ELF-1 (cell line): ENCODE data around the gene AVPR2.

Source experiments
- DNase-seq: peaks from one replicate; pipeline ENCODE4 v3.0.0-alpha.2; 2016; ENCODE audit warnings: low read depth, low spot score

The AVPR2 gene

GRCh38 chrX:153885968-153886903, 18.2 kb upstream of the AVPR2 start, which contains the start of gene L1CAM:
Gene L1CAM, minus strand, starts transcription at chrX:153886173. Its CDS starts 10,337 bp downstream, at chrX:153875836.
- DNase-seq, result no peak

DNA sequence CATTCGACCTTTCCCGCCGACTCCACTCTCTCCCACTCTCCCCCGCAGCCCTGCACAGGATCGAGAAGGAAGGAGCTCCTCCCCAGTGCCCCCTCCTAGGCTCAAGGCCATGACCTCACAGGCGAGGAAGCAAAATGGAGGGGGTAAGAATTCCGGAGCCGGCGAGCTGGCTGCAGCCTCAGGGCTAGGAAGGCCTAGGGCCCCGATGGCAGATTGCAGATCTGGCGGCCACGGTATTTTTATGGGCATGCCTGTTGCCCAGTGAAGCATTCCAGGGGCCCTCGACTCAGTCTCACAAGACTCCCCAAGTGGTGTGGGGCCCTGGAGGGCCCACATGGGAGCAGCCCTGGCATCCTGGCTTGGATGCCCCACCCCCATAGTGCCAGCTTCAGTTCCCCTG, 17.6 kb upstream of the AVPR2 start:
- DNase-seq, result peak; percentile 89

DNA sequence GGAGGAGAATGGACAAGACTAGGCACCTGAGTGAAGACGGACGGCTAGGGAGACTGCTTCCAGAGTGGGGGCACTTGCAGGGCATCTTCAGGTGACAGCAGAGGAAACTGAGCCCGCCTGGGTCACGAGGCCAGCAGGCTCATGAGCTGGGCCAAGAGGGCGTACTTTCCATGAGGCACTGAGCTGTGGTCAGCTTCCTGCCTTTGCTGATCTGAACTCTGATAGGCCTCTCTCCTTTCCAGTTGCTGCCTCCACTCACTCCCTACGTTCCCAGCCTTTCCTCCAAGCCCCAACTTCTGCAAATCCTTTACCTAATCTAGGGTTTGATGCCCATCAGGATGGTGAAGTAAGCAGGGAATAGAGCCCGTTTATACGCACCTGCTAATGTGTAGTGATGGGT, 17.1 kb upstream of the AVPR2 start:
- no peak for DNase-seq

- no peak for DNase-seq
Measured at GRCh38 chrX:153888344-153888743, 16.1 kb upstream of the AVPR2 start.

DNA sequence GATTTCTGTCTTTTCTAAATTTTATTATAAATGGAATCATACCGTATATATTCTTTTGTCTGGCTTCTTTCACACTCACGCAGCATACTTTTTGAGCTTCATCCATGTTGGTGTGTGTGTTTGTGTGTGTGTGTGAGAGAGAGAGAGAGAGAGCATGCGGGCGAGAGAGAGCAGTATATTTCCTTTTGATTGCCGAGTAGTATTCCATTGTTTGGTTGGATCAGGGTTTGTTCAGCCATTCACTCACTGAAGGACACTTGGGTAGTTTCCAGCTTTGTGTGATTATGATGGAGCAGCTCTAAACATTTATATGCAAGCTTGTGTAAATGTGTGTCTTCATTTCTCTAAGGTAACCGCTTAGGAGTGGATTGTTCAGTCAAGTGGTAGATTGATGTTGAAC, 15.3 kb upstream of the AVPR2 start:
- no peak for DNase-seq

- no peak for DNase-seq
Measured at GRCh38 chrX:153897899-153898298, 6.6 kb upstream of the AVPR2 start.

GRCh38 chrX:153900831-153901752, 3.4 kb upstream of the AVPR2 start:
- DNase-seq, result peak; percentile 88

- peak; percentile 1 for DNase-seq
Measured at GRCh38 chrX:153901753-153902140, 2.7 kb upstream of the AVPR2 start.

GRCh38 chrX:153902385-153902784, 2.1 kb upstream of the AVPR2 start:
- peak; percentile 3 for DNase-seq

- peak; percentile 18 for DNase-seq
Measured at GRCh38 chrX:153903238-153903980, 1.1 kb upstream of the AVPR2 start.

DNA sequence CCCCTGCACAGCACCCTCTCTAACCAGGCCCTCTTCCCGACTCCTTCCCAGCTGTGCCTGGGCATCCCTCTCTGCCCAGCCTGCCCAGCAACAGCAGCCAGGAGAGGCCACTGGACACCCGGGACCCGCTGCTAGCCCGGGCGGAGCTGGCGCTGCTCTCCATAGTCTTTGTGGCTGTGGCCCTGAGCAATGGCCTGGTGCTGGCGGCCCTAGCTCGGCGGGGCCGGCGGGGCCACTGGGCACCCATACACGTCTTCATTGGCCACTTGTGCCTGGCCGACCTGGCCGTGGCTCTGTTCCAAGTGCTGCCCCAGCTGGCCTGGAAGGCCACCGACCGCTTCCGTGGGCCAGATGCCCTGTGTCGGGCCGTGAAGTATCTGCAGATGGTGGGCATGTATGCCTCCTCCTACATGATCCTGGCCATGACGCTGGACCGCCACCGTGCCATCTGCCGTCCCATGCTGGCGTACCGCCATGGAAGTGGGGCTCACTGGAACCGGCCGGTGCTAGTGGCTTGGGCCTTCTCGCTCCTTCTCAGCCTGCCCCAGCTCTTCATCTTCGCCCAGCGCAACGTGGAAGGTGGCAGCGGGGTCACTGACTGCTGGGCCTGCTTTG, 1.1 kb downstream of the AVPR2 start:
- DNase-seq, result no peak

DNA sequence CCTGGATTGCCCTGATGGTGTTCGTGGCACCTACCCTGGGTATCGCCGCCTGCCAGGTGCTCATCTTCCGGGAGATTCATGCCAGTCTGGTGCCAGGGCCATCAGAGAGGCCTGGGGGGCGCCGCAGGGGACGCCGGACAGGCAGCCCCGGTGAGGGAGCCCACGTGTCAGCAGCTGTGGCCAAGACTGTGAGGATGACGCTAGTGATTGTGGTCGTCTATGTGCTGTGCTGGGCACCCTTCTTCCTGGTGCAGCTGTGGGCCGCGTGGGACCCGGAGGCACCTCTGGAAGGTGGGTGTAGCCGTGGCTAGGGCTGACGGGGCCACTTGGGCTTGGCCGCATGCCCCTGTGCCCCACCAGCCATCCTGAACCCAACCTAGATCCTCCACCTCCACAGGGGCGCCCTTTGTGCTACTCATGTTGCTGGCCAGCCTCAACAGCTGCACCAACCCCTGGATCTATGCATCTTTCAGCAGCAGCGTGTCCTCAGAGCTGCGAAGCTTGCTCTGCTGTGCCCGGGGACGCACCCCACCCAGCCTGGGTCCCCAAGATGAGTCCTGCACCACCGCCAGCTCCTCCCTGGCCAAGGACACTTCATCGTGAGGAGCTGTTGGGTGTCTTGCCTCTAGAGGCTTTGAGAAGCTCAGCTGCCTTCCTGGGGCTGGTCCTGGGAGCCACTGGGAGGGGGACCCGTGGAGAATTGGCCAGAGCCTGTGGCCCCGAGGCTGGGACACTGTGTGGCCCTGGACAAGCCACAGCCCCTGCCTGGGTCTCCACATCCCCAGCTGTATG, 1.8 kb downstream of the AVPR2 start:
- no peak for DNase-seq

DNA sequence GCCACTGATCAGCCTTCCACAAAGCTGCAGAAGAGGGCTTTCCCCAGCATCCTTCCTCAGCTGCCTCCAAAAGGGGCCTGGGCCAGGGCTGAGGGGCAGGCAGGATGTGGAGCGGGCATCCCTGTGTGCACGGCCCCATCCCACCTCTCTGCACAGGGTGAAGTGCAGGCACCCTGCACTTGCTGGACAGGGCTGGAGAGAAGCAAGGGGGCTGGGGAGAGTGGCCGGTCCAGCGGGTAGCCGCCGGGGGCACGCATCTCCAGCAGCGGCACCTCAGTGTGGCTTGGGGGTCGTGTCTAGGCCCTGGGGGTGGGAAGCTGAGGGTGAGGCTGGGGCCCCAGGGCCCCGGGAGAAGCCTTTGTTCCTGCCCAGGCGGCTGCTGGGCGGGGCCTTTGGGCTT, 3.0 kb downstream of the AVPR2 start:
- no peak for DNase-seq

- no peak for DNase-seq
Measured at GRCh38 chrX:153908219-153908860, 3.9 kb downstream of the AVPR2 start.

DNA sequence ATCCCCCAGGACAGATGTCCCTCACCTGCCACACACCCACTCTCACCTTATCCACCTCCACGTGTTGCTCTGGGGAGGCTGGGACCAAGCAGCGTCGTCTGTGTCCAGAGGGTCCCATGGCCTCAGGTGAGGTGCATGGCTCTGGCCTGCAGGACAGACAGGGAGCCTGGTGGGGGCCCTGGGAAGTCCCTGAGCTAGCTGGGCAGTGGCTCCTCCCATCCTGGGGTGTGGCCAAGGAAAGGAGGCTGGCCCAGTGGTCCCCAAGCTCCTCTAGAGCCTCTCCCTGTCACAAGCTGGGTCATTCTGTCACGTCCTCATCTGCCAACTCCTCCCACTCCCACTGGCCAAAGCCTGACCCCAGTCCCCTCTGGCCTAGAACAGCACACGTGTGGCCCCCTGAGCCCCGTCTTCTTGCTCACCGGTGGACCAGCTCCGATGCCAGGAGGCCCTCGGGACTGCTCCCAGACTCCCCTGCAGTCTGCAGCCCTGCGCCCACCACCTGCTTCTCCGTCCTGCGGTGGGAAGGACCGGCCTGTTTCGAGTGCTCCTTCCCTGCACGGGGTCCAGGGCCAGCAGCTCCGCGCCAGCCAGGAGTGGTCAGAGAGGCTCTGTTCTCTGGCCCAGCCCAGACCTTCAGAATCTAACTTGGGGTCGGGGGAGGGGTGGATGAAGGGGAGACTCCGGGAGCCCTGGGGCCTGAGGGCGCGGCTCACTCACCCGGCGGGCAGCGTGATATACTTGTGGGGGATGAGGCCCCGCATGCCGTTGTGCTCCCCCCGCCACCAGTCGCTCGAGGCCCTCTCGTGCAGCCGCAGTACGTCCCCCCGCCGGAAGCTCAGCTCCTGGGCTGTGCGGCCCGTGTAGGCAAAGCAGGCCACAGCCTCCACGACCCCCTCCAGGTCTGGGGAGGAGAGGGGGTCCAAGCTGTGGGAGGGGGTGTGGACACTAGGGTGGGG, 4.8 kb downstream of the AVPR2 start:
- peak; percentile 86 for DNase-seq

GRCh38 chrX:153909980-153910360, 5.5 kb downstream of the AVPR2 start:
- DNase-seq, result no peak

DNA sequence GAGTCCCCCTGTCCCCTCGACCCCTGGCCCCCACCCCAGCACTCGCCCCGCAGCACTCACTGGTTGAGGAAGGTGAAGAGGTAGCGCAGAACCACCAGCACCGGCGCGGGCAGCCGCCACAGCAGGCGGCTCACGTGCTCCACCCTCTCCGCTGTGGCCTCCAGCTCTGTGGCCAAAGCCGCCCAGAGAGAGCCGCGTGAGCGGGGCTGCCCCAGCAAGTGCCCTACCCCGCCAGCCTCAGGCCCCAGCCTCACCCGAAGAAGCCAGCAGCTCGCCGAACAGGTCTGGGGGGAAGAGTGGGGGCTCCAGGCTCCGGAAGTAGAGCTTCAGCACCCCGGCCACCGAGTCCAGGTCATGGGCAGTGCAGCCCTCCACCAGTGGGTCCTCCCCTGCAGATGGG, 6.0 kb downstream of the AVPR2 start:
- DNase-seq, result peak; percentile 19

- no peak for DNase-seq
Measured at GRCh38 chrX:153911798-153912197, 7.3 kb downstream of the AVPR2 start.

GRCh38 chrX:153913211-153913610, 8.7 kb downstream of the AVPR2 start:
- no peak for DNase-seq
